A673 (cell line): ENCODE results near the gene EZR. TPM values are rescaled to one million over a fixed set of nuclear protein-coding genes. Genes with fewer than 3 reads are reported as not detected.

ENCODE experiments used
- BruUV-seq: library from RNA; stranded (reverse); fragments of 400-500 nt; replicated peaks from 2 replicates; lab custom pipeline; 2021; lab: Mats Ljungman, UMichigan
- CTCF ChIA-PET: fragments of 300-600 bp; sonication (Branson Sonifier 250); formaldehyde crosslinking; loops from one replicate; lab custom pipeline; 2022; ENCODE audit warnings: antibody characterized with exemption; lab: Charles Lee
- POLR2A ChIA-PET: fragments of 300-600 bp; sonication (Branson Sonifier 250); formaldehyde crosslinking; loops from one replicate; lab custom pipeline; 2022; ENCODE audit warnings: antibody characterized with exemption; ENCODE audit not compliant: low non-redundant PET; lab: Charles Lee
- DNase-seq: peaks from one replicate; pipeline ENCODE4 v3.0.0-alpha.2; 2015; ENCODE audit warnings: low spot score
- H3K27ac ChIP-seq: fragments of 200-600 bp; sonication (generic); 2 replicates; pipeline ENCODE4 v1.5.1; 2016; ENCODE audit warnings: mixed run types, low read depth, mild to moderate bottlenecking, mixed read lengths, antibody characterized with exemption, low read length; ENCODE audit not compliant: poor library complexity, severe bottlenecking
- H3K27me3 ChIP-seq: fragments of 200-600 bp; sonication (generic); replicated peaks from 2 replicates; pipeline ENCODE4 v1.6.1; 2017; ENCODE audit warnings: mixed run types, low read depth, mild to moderate bottlenecking, mixed read lengths, antibody characterized with exemption, low read length; ENCODE audit not compliant: insufficient read depth, poor library complexity
- H3K36me3 ChIP-seq: fragments of 200-600 bp; sonication (generic); 2 replicates; pipeline ENCODE4 v1.6.1; 2016; ENCODE audit warnings: mixed run types, mild to moderate bottlenecking, mixed read lengths, antibody characterized with exemption, low read length; ENCODE audit not compliant: insufficient read depth, poor library complexity, severe bottlenecking
- H3K4me1 ChIP-seq: fragments of 200-600 bp; sonication (generic); 2 replicates; pipeline ENCODE4 v1.6.1; 2017; ENCODE audit warnings: mixed run types, mild to moderate bottlenecking, mixed read lengths, antibody characterized with exemption, low read length; ENCODE audit not compliant: insufficient read depth, poor library complexity, severe bottlenecking
- H3K4me3 ChIP-seq: fragments of 200-600 bp; sonication (generic); 2 replicates; pipeline ENCODE4 v1.5.1; 2016; ENCODE audit warnings: low read depth, mixed run types, mild to moderate bottlenecking, mixed read lengths, low read length; ENCODE audit not compliant: poor library complexity, severe bottlenecking
- H3K9me3 ChIP-seq: fragments of 200-600 bp; sonication (generic); 2 replicates; pipeline ENCODE4 v1.6.1; 2016; ENCODE audit warnings: mixed run types, low read depth, mild to moderate bottlenecking, mixed read lengths, antibody characterized with exemption, low read length; ENCODE audit not compliant: poor library complexity, severe bottlenecking
- EZH2 ChIP-seq: fragments of 200-600 bp; sonication (generic); IDR thresholded peaks from 2 replicates; pipeline ENCODE4 v1.6.1; 2017; ENCODE audit warnings: borderline replicate concordance, low read depth, mild to moderate bottlenecking, mixed read lengths, antibody characterized with exemption, low read length; ENCODE audit not compliant: poor library complexity, severe bottlenecking
- intact Hi-C: fragments of 100-400 bp; cut with micrococcal nuclease; formaldehyde crosslinking; loops from one replicate; pipeline ENCODE4 v1.10.0; 2022; ENCODE audit not compliant: unreplicated experiment
- total RNA-seq: library from RNA; stranded (reverse); gene quantifications from 2 replicates; pipeline ENCODE4 v1.2.3, GENCODE V29; 2021
- TF ChIP-seq, protein P1 (sequence below): fragments of 300-800, 200-600 bp; sonication (generic); conservative IDR thresholded peaks from 2 replicates; pipeline ENCODE4 v1.5.1; 2017; ENCODE audit warnings: low read depth, mild to moderate bottlenecking, antibody characterized with exemption, low read length, moderate library complexity, mixed read lengths

EZR gene
- total RNA-seq, 1 experiment from 2014 or later, result 144 TPM

DNA sequence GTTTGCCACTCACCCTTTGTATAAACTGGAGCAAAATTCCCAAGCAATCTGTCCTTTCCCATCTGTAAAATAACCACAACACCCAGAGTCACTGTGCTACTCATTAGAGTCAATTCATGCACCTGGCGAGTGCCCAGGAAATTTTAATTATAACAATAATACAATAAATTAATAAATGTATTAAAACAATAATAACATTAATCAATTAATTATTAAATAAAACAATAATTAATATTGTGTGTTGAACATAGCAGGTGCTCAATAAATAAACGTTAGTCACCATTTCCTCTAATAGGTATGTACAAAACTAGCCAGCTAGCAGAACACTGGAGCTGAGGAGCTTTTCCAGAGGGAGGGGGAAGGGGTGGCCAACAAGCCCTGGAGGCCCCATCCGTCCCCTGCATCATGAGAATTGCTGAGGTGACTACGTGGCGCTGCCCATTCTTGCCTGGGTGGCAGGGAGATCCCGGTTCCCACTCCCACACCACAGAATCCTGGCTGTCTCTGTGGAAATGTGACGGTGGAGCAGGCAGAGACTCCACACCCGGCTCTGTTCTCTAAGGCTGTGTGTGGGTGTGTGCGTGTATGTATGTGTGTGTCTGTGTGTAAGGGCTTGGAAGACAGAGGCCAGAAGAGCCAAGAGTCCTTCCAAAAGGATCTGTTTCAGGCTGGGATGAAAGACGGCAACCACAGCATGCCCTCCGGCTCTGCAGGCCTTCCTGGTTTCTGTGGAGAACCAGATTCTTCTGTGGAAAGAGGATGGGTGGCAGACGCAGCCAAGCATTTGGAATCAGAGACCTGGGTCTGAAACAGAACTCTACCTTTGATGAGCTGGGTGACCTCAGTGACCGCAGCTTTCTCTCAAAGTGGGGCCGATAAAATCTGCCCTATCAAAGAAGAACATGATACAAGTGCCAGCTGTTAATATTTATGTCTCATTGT is 18.8 kb upstream of the EZR start:
- no peaks in the 10 kb centered on the region for H3K4me1 ChIP-seq
- H3K27me3 ChIP-seq, result no peaks in the 10 kb centered on the region
- DNase-seq, result no peak
- no peak overlapping the region for H3K4me3 ChIP-seq
- intact Hi-C loops, result no loop called here
- H3K27ac ChIP-seq, result no peak overlapping the region
- no peak for TF ChIP-seq EZH2
- TF ChIP-seq, protein P1, sequence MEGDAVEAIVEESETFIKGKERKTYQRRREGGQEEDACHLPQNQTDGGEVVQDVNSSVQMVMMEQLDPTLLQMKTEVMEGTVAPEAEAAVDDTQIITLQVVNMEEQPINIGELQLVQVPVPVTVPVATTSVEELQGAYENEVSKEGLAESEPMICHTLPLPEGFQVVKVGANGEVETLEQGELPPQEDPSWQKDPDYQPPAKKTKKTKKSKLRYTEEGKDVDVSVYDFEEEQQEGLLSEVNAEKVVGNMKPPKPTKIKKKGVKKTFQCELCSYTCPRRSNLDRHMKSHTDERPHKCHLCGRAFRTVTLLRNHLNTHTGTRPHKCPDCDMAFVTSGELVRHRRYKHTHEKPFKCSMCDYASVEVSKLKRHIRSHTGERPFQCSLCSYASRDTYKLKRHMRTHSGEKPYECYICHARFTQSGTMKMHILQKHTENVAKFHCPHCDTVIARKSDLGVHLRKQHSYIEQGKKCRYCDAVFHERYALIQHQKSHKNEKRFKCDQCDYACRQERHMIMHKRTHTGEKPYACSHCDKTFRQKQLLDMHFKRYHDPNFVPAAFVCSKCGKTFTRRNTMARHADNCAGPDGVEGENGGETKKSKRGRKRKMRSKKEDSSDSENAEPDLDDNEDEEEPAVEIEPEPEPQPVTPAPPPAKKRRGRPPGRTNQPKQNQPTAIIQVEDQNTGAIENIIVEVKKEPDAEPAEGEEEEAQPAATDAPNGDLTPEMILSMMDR, result no peak
- CTCF ChIA-PET, result no interaction called here
- no peaks in the 10 kb centered on the region for H3K36me3 ChIP-seq
- BruUV-seq, result no TSS peak
- no peaks in the 10 kb centered on the region for H3K9me3 ChIP-seq
- POLR2A ChIA-PET, result no interaction called here

DNA sequence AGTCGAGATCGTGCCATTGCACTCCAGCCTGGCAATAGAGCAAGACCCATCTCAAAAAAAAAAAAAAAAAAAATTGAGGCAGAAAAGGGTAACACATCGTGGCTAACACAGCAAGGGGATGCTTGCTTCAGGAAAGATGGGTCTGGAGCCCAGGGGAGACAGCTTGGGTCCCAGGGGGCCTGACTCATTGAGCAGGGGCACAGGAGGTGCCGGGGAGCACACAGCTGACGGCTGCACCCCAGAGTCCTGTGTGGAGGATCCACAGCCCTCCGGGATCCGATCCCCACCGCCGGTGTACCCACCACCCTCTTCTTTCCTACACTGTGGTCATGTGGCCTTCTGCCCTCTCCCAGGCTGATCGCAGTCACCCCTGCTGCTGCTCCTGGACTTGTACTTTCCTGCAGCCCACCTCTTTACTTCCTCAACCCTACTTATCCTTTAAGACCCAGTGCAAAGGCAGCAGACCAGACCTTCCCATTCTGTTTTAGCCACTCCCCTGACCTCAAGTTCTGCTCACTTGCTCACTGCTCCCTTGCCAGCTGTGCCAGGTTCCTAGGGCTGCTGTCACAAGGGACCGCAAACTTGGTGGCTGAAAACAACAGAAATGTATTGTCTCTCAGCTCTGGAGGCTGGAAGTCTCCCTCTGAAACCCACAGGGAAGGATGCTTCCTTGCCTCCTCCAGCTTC is 17.6 kb upstream of the EZR start:
- intact Hi-C loops, result no loop called here
- H3K4me3 ChIP-seq, result no peak overlapping the region
- ChIA-PET POLR2A (no interaction called here), CTCF (no interaction called here)
- no peak overlapping the region for H3K27ac ChIP-seq
- BruUV-seq, result no TSS peak
- no peaks in the 10 kb centered on the region for H3K4me1 ChIP-seq
- no peaks in the 10 kb centered on the region for H3K36me3 ChIP-seq
- no peaks in the 10 kb centered on the region for H3K9me3 ChIP-seq
- DNase-seq, result no peak
- no peaks in the 10 kb centered on the region for H3K27me3 ChIP-seq
- TF ChIP-seq, protein P1, result no peak

DNA sequence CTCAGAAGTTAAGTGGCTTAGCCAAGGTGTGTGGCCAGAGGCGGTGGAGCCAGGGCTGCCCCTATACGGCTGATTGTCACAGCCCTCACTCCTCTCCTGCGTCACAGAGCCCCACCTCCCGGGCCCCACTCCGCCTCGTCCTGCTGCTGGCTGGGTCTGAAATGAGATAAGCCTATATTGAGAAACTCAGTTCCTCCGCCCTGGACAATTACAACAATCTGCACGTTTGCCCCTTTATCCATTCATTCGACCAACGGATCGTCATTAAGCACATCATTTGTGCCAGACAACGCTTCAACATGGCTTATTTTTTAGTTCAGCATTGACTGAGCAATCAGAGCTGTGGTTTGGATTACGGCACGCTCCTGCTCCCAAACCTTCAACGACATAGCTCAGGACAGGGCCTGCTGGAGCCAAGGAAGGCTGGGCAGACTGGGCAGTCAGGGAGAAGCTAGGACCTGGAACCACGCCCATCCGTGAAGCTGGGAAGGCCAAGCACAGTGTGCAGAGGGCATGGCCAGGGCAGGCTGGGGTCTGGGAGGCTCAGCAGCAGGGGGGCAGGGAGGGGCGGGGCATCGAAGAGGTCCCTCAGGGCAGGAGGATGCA is 16.6 kb upstream of the EZR start:
- TF ChIP-seq EZH2, result no peak
- TF ChIP-seq, protein P1, result no peak
- CTCF ChIA-PET, result no interaction called here

More for the DNA sequence above, 16.6 kb upstream of the EZR start:
- no peak overlapping the region for H3K4me3 ChIP-seq
- no peak for DNase-seq
- H3K4me1 ChIP-seq, result no peaks in the 10 kb centered on the region
- POLR2A ChIA-PET, result no interaction called here
- H3K36me3 ChIP-seq, result no peaks in the 10 kb centered on the region
- H3K27me3 ChIP-seq, result no peaks in the 10 kb centered on the region
- intact Hi-C loops, result no loop called here
- no TSS peak for BruUV-seq
- no peaks in the 10 kb centered on the region for H3K9me3 ChIP-seq
- no peak overlapping the region for H3K27ac ChIP-seq
